ENCODE data around the gene BAHCC1. TPM values are rescaled to one million over a fixed set of nuclear protein-coding genes. Genes with fewer than 3 reads are reported as not detected.

The BAHCC1 gene
- total RNA-seq, 1 donor, result 11.2 TPM

DNA sequence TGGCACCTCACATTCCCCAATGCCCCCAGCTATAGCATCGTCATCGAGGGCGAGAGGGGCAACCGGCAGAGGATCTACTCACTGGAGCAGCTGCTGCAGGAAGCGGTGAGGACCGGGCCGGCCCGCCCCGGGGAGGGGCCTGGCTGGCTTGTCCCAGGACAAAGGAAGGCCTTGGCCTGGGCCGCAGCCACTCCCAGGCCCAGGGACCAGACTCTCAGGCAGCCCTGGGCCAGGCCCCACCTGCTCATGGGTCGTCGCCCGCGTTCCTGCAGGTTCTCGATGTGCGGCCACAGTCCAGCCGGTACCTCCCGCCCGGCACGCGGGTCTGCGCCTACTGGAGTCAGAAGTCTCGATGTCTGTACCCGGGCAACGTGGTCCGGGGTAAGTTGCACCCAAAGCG lies 64.0 kb downstream of the BAHCC1 start:
- Histone ChIP-seq H3K27me3 (ENCODE audit: insufficient read depth, low read length) (no peaks in the 10 kb centered on the region), H3K4me2 (ENCODE audit: insufficient read depth, low read length) (no peak overlapping the region), H4K20me1 (ENCODE audit: insufficient read depth, low read length) (no peaks in the 10 kb centered on the region), H3K9me3 (ENCODE audit: low read depth, low read length) (no peaks in the 10 kb centered on the region), H3K27ac (ENCODE audit: low read depth, low read length) (no peak overlapping the region), H2AFZ (ENCODE audit: low read length) (no peak overlapping the region), H3K36me3 (ENCODE audit: insufficient read depth, low read length) (no peaks in the 10 kb centered on the region), H3K4me1 (ENCODE audit: insufficient read depth, low read length) (no peaks in the 10 kb centered on the region), H3K4me3 (ENCODE audit: insufficient read depth, low read length) (no peak overlapping the region), H3K79me2 (ENCODE audit: insufficient read depth, low read length) (no peaks in the 10 kb centered on the region)
- TF ChIP-seq, protein P1, sequence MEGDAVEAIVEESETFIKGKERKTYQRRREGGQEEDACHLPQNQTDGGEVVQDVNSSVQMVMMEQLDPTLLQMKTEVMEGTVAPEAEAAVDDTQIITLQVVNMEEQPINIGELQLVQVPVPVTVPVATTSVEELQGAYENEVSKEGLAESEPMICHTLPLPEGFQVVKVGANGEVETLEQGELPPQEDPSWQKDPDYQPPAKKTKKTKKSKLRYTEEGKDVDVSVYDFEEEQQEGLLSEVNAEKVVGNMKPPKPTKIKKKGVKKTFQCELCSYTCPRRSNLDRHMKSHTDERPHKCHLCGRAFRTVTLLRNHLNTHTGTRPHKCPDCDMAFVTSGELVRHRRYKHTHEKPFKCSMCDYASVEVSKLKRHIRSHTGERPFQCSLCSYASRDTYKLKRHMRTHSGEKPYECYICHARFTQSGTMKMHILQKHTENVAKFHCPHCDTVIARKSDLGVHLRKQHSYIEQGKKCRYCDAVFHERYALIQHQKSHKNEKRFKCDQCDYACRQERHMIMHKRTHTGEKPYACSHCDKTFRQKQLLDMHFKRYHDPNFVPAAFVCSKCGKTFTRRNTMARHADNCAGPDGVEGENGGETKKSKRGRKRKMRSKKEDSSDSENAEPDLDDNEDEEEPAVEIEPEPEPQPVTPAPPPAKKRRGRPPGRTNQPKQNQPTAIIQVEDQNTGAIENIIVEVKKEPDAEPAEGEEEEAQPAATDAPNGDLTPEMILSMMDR (IDR thresholded peaks at IDR 0.05; ENCODE audit: extremely low read depth, low read depth, low read length), result no peak
- DNase-seq (ENCODE audit: insufficient read length, low spot score, missing footprints), result no peak

DNA sequence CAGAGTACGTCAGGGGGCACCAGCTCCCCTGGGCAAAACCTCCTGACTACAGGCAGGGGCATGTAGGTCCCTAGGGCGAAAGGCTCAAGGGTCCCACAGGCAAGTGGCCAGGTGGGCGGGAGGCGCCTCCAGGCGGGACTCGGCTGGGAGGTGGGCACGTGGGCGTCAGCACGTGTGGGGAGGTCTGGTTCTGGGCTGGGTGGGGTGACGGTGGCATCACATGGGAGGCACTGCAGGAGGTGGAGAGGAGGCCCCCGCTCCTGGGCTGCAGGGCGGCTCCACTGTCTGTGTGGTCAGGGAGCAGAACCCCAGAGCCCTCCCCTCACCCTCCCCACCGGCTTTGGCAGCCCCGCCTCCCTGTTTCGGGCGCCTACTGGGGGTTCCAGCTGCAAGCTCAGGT lies 64.6 kb downstream of the BAHCC1 start:
- TF ChIP-seq, protein P1 (IDR thresholded peaks at IDR 0.05; ENCODE audit: extremely low read depth, low read depth, low read length), result no peak
- Histone ChIP-seq H3K4me3 (ENCODE audit: insufficient read depth, low read length) (no peak overlapping the region), H3K79me2 (ENCODE audit: insufficient read depth, low read length) (no peaks in the 10 kb centered on the region), H3K27me3 (ENCODE audit: insufficient read depth, low read length) (no peaks in the 10 kb centered on the region), H4K20me1 (ENCODE audit: insufficient read depth, low read length) (no peaks in the 10 kb centered on the region), H3K4me1 (ENCODE audit: insufficient read depth, low read length) (no peaks in the 10 kb centered on the region), H2AFZ (ENCODE audit: low read length) (no peak overlapping the region), H3K36me3 (ENCODE audit: insufficient read depth, low read length) (no peaks in the 10 kb centered on the region), H3K4me2 (ENCODE audit: insufficient read depth, low read length) (no peak overlapping the region), H3K9me3 (ENCODE audit: low read depth, low read length) (no peaks in the 10 kb centered on the region), H3K27ac (ENCODE audit: low read depth, low read length) (no peak overlapping the region)
- DNase-seq (ENCODE audit: insufficient read length, low spot score, missing footprints), result no peak

DNA sequence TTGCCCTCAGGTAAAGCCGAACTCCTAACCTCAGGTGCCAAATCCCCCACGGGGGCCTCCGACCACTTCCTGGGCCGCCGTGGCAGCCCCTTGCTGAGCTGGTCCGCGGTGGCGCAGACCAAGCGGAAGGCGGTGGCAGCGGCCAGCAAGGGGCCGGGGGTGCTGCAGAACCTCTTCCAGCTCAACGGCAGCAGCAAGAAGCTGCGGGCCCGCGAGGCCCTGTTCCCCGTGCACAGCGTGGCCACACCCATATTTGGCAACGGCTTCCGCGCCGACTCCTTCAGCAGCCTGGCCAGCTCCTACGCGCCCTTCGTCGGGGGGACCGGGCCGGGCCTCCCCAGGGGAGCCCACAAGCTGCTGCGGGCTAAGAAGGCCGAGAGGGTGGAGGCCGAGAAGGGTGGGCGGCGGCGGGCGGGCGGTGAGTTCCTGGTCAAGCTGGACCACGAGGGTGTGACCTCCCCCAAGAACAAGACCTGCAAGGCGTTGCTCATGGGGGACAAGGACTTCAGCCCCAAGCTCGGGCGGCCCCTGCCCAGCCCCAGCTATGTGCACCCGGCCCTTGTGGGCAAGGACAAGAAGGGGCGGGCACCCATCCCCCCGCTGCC lies 65.7 kb downstream of the BAHCC1 start:
- no peaks in the 10 kb centered on the region for H4K20me1 ChIP-seq (ENCODE audit: insufficient read depth, low read length)
- H3K4me1 ChIP-seq (ENCODE audit: insufficient read depth, low read length), result no peaks in the 10 kb centered on the region
- H3K27ac ChIP-seq (ENCODE audit: low read depth, low read length), result no peak overlapping the region
- no peaks in the 10 kb centered on the region for H3K36me3 ChIP-seq (ENCODE audit: insufficient read depth, low read length)
- no peak for DNase-seq (ENCODE audit: insufficient read length, low spot score, missing footprints)
- no peak overlapping the region for H3K4me2 ChIP-seq (ENCODE audit: insufficient read depth, low read length)
- H3K79me2 ChIP-seq (ENCODE audit: insufficient read depth, low read length), result no peaks in the 10 kb centered on the region
- no peaks in the 10 kb centered on the region for H3K9me3 ChIP-seq (ENCODE audit: low read depth, low read length)
- no peaks in the 10 kb centered on the region for H3K27me3 ChIP-seq (ENCODE audit: insufficient read depth, low read length)
- no peak overlapping the region for H2AFZ ChIP-seq (ENCODE audit: low read length)
- no peak overlapping the region for H3K4me3 ChIP-seq (ENCODE audit: insufficient read depth, low read length)
- TF ChIP-seq, protein P1 (IDR thresholded peaks at IDR 0.05; ENCODE audit: extremely low read depth, low read depth, low read length), result no peak

DNA sequence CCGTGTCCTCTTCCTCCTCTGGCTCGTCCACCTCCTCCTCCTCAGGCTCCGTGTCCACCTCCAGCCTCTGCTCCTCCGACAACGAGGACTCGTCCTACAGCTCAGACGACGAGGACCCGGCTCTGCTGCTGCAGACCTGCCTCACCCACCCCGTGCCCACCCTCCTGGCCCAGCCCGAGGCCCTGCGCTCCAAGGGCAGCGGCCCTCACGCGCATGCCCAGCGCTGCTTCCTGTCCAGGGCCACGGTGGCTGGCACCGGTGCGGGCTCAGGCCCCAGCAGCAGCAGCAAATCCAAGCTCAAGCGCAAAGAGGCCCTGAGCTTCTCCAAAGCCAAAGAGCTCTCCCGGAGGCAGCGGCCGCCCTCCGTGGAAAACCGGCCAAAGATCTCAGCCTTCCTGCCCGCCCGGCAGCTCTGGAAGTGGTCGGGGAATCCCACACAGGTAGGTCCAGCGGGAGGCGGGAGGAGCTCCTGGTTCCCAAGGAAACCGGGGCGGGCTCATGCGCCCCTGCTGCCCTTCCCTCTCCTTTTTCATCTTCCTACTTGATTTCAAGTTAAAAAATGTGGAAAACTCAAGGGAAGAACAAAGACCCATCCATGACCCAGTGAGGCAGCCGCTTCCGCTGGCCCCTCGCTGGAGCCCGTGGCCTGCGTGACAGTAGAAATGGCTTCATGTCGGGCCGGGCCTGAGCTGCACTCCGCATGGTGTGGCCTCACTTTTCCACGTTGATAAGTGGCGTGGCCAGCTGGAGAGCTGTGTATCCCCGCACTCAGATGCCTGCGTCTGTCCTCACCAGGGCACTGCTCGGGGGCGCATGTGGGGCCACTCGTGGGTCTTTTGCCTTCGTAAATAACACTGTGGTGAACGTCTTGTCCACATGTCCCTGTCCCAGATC lies 66.6 kb downstream of the BAHCC1 start:
- H3K36me3 ChIP-seq (ENCODE audit: insufficient read depth, low read length), result no peaks in the 10 kb centered on the region
- H3K4me2 ChIP-seq (ENCODE audit: insufficient read depth, low read length), result no peak overlapping the region
- H3K27me3 ChIP-seq (ENCODE audit: insufficient read depth, low read length), result no peaks in the 10 kb centered on the region
- DNase-seq (ENCODE audit: insufficient read length, low spot score, missing footprints), result no peak
- H3K4me3 ChIP-seq (ENCODE audit: insufficient read depth, low read length), result no peak overlapping the region
- no peaks in the 10 kb centered on the region for H3K9me3 ChIP-seq (ENCODE audit: low read depth, low read length)
- TF ChIP-seq, protein P1 (IDR thresholded peaks at IDR 0.05; ENCODE audit: extremely low read depth, low read depth, low read length), result no peak
- H3K4me1 ChIP-seq (ENCODE audit: insufficient read depth, low read length), result no peaks in the 10 kb centered on the region
- no peak overlapping the region for H3K27ac ChIP-seq (ENCODE audit: low read depth, low read length)
- no peaks in the 10 kb centered on the region for H4K20me1 ChIP-seq (ENCODE audit: insufficient read depth, low read length)
- H2AFZ ChIP-seq (ENCODE audit: low read length), result no peak overlapping the region
- H3K79me2 ChIP-seq (ENCODE audit: insufficient read depth, low read length), result no peaks in the 10 kb centered on the region

All from osteoblast (primary cell).